ENCODE measurements around the gene OR2L3.
A peak's percentile ranks its signal among the peaks of the same experiment; 100 is the strongest.
"Not testable (repeated sequence)": the region's sequence is repeated elsewhere in the genome, so short reads cannot be mapped to it uniquely, and the experiment has no call there.

Gene OR2L3

GRCh38 chr1:248046536-248046935, at the start of gene OR2L3:
OR2L3 (plus strand) TSS chr1:248046836; CDS start chr1:248060682, 13,846 bp downstream.
- FAIRE-seq, result no peak

GRCh38 chr1:247998811-247999210, 47.8 kb upstream of the OR2L3 start:
- no peak for FAIRE-seq

GRCh38 chr1:248000169-248000568, 46.5 kb upstream of the OR2L3 start:
- FAIRE-seq, result no peak

GRCh38 chr1:248007778-248008177, 38.9 kb upstream of the OR2L3 start:
- no peak for FAIRE-seq

GRCh38 chr1:248009681-248010080, 37.0 kb upstream of the OR2L3 start:
- no peak for FAIRE-seq

- no peak for FAIRE-seq
Observed at GRCh38 chr1:248013229-248013710, 33.4 kb upstream of the OR2L3 start, which contains the start of gene OR2L5. OR2L5 (plus strand) TSS chr1:248013660; CDS start chr1:248021948, 8,288 bp downstream.

GRCh38 chr1:248015803-248016202, 30.8 kb upstream of the OR2L3 start:
- FAIRE-seq, result no peak

GRCh38 chr1:248029770-248030169, 16.9 kb upstream of the OR2L3 start, which contains the start of gene OR2L2:
OR2L2 (plus strand) TSS chr1:248030070; CDS start chr1:248038268, 8,198 bp downstream.
- no peak for FAIRE-seq

GRCh38 chr1:248045209-248045608, 1.4 kb upstream of the OR2L3 start:
- FAIRE-seq, result no peak

- no peak for FAIRE-seq
Observed at GRCh38 chr1:248047008-248047407, 372 bp downstream of the OR2L3 start.

- no peak for FAIRE-seq
Observed at GRCh38 chr1:248054671-248055070, 8.0 kb downstream of the OR2L3 start.

GRCh38 chr1:248055261-248055660, 8.6 kb downstream of the OR2L3 start:
- FAIRE-seq, result no peak

GRCh38 chr1:248065071-248065470, 18.4 kb downstream of the OR2L3 start:
- no peak for FAIRE-seq

- FAIRE-seq, result no peak
Observed at GRCh38 chr1:248065604-248066003, 19.0 kb downstream of the OR2L3 start.

- FAIRE-seq, result not testable (repeated sequence)
Observed at GRCh38 chr1:248083864-248084263, 37.2 kb downstream of the OR2L3 start.

- no peak for FAIRE-seq
Observed at GRCh38 chr1:248094884-248095283, 48.2 kb downstream of the OR2L3 start, which contains the start of gene OR2L13. OR2L13 (plus strand) TSS chr1:248095184; CDS start chr1:248099376, 4,192 bp downstream.

GRCh38 chr1:248098529-248098928, 51.9 kb downstream of the OR2L3 start:
- no peak for FAIRE-seq

GRCh38 chr1:248102847-248103246, 56.2 kb downstream of the OR2L3 start:
- FAIRE-seq, result peak; percentile 99

- no peak for FAIRE-seq
Observed at GRCh38 chr1:248111157-248111556, 64.5 kb downstream of the OR2L3 start.

Measured in colon (tissue), 2 donors.